Stomach (tissue), 4 donors: ENCODE results near the gene NIT2.

Source experiments
- EP300 ChIP-seq: sonication (generic); formaldehyde crosslinking; IDR thresholded peaks from one replicate; pipeline ENCODE4 v1.6.1; 2017; ENCODE audit warnings: antibody characterized with exemption
- POLR2A ChIP-seq, 4 donors: fragments of 450-650 bp; IDR thresholded peaks; one replicate each; pipeline ENCODE4 v1.6.1; 2016; ENCODE audit warnings: antibody characterized with exemption in 4 of 4, control low read depth in 2 of 4, mild to moderate bottlenecking in 1 of 4, moderate library complexity in 1 of 4
- TF ChIP-seq, protein P1 (sequence below), 7 experiments: fragments of 450-650 bp in 4 of 7; fragments of 200-600 bp in 3 of 7; sonication (generic) in 3 of 7; IDR thresholded peaks; one replicate each; pipeline ENCODE4 v1.5.1; 2016 to 2019; ENCODE audit warnings: antibody characterized with exemption in 7 of 7, control low read depth in 2 of 7, mild to moderate bottlenecking in 1 of 7

DNA sequence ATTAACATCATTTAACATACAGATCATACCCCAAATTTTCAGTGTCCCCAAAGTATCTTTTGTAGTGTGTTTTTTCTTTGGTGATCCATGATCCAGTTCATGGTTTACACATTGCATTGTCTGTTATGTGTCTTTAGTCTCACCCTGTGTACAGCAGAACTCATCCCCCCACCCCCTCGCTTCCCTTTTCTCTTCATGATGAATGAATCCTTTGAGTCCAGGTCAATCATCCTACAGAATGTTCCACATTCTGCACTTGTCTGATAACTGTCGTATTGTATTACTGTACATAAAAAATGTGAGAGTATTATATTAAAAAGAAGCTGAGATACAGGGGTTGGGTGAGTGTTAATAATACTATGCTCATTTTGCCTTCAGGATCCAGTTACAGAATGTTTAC is 14.6 kb upstream of the NIT2 start:
- TF ChIP-seq POLR2A (IDR thresholded peaks at IDR 0.05) = no peak
- no peak for TF ChIP-seq EP300
- TF ChIP-seq, protein P1, sequence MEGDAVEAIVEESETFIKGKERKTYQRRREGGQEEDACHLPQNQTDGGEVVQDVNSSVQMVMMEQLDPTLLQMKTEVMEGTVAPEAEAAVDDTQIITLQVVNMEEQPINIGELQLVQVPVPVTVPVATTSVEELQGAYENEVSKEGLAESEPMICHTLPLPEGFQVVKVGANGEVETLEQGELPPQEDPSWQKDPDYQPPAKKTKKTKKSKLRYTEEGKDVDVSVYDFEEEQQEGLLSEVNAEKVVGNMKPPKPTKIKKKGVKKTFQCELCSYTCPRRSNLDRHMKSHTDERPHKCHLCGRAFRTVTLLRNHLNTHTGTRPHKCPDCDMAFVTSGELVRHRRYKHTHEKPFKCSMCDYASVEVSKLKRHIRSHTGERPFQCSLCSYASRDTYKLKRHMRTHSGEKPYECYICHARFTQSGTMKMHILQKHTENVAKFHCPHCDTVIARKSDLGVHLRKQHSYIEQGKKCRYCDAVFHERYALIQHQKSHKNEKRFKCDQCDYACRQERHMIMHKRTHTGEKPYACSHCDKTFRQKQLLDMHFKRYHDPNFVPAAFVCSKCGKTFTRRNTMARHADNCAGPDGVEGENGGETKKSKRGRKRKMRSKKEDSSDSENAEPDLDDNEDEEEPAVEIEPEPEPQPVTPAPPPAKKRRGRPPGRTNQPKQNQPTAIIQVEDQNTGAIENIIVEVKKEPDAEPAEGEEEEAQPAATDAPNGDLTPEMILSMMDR (IDR thresholded peaks at IDR 0.05) = no peak
